Smooth muscle cell (in vitro differentiated cells): ENCODE measurements around the gene ZNF513. TPM values are rescaled to one million over a fixed set of nuclear protein-coding genes. Genes with fewer than 3 reads are reported as not detected.
A peak's percentile ranks its signal among the peaks of the same experiment; 100 is the strongest.

Experiments
- DNase-seq: peaks from one replicate; lab custom pipeline; 2025; ENCODE audit not compliant: unreplicated experiment; lab: John Stamatoyannopoulos, UW
- H2AFZ ChIP-seq: fragments of 200-600 bp; sonication (generic); 2 replicates; pipeline ENCODE4 v1.6.0; 2016; ENCODE audit warnings: antibody characterized with exemption, low read depth, mild to moderate bottlenecking
- H3F3A ChIP-seq: fragments of 200-600 bp; sonication (generic); 2 replicates; pipeline ENCODE4 v1.6.0; 2017; ENCODE audit warnings: antibody characterized with exemption, low read depth
- H3K27ac ChIP-seq: fragments of 200-600 bp; sonication (generic); 2 replicates; pipeline ENCODE4 v1.5.1; 2016; ENCODE audit warnings: low read depth, mild to moderate bottlenecking
- H3K27me3 ChIP-seq: fragments of 200-600 bp; sonication (generic); 2 replicates; pipeline ENCODE4 v1.6.1; 2016; ENCODE audit warnings: low read depth, mild to moderate bottlenecking
- H3K36me3 ChIP-seq: fragments of 200-600 bp; sonication (generic); 2 replicates; pipeline ENCODE4 v1.5.1; 2016; ENCODE audit warnings: low read depth
- H3K4me1 ChIP-seq: fragments of 200-600 bp; sonication (generic); 2 replicates; pipeline ENCODE4 v1.5.1; 2016; ENCODE audit warnings: low read depth
- H3K4me2 ChIP-seq: fragments of 200-600 bp; sonication (generic); 2 replicates; pipeline ENCODE4 v1.6.0; 2016; ENCODE audit warnings: mild to moderate bottlenecking
- H3K4me3 ChIP-seq: fragments of 200-600 bp; sonication (generic); 2 replicates; pipeline ENCODE4 v1.5.1; 2016; ENCODE audit warnings: mild to moderate bottlenecking
- H3K79me2 ChIP-seq: fragments of 200-600 bp; sonication (generic); 2 replicates; pipeline ENCODE4 v1.6.0; 2016; ENCODE audit warnings: low read depth, mild to moderate bottlenecking
- H3K9ac ChIP-seq: fragments of 200-600 bp; sonication (generic); 2 replicates; pipeline ENCODE4 v1.6.0; 2016; ENCODE audit warnings: low read depth
- H3K9me3 ChIP-seq: fragments of 200-600 bp; sonication (generic); replicated peaks from 2 replicates; pipeline ENCODE4 v1.5.1; 2016; ENCODE audit warnings: low read depth
- H4K20me1 ChIP-seq: fragments of 200-600 bp; sonication (generic); 2 replicates; pipeline ENCODE4 v1.6.0; 2016; ENCODE audit warnings: low read depth
- CTCF ChIP-seq: fragments of 200-600 bp; sonication (generic); IDR thresholded peaks from 2 replicates; pipeline ENCODE4 v1.5.1; 2017; ENCODE audit warnings: borderline replicate concordance, mild to moderate bottlenecking, antibody characterized with exemption; ENCODE audit not compliant: insufficient read depth, poor library complexity, severe bottlenecking
- WGBS: methylation state at CpG from one replicate; pipeline ENCODE4 v1.1.7; 2016; ENCODE audit warnings: low lambda C conversion rate; 5-methylcytosine and 5-hydroxymethylcytosine counted together
- polyA plus RNA-seq: library from polyadenylated mRNA; unstranded; fragments of >200 nt; fragmentation: Nextera tagmentation; extraction: Ambion mirVana; gene quantifications from 2 replicates; pipeline ENCODE4 v1.2.1, GENCODE V29; 2016
- total RNA-seq: library from RNA; depleted of rRNA; stranded (reverse); fragments of >200 nt; gene quantifications from 2 replicates; pipeline ENCODE4 v1.2.3, GENCODE V29; 2014

Gene ZNF513
- 6.5 and 7.6 TPM in 2 replicates for total RNA-seq
- 15.7 and 21.3 TPM in 2 replicates for polyA plus RNA-seq

GRCh38 chr2:27380626-27381545 is at the start of gene ZNF513:
Gene ZNF513, minus strand, starts transcription at chr2:27380734. Its CDS starts 208 bp downstream, at chr2:27380526.
- Histone ChIP-seq H3K27ac (peak within 1 kb of the TSS; percentile 94), H3K79me2 (peaks cover 19% of the 10 kb centered on the region), H4K20me1 (no peaks in the 10 kb centered on the region), H3K4me1 (peaks cover 7% of the 10 kb centered on the region), H3F3A (peaks cover 1% of the 10 kb centered on the region), H2AFZ (peak within 1 kb of the TSS; percentile 32), H3K27me3 (no peaks in the 10 kb centered on the region), H3K9me3 (no peaks in the 10 kb centered on the region), H3K4me3 (peak within 1 kb of the TSS; percentile 78), H3K9ac (peak within 1 kb of the TSS; percentile 97), H3K36me3 (peaks cover 8% of the 10 kb centered on the region), H3K4me2 (peak within 1 kb of the TSS; percentile 98)
- DNase-seq = peak; percentile 69
- TF ChIP-seq CTCF = no peak
- WGBS = 27% methylated on average over 55 of the region's 67 CpGs

GRCh38 chr2:27428978-27429541 is 48.5 kb upstream of the ZNF513 start:
- Histone ChIP-seq H3K9me3 (no peaks in the 10 kb centered on the region), H3K27ac (peak overlapping the region; percentile 92), H3K27me3 (no peaks in the 10 kb centered on the region), H3K9ac (peak overlapping the region; percentile 94), H3F3A (peaks cover 8% of the 10 kb centered on the region), H3K4me3 (peak overlapping the region; percentile 92), H3K79me2 (peaks cover 43% of the 10 kb centered on the region), H2AFZ (peak overlapping the region; percentile 96), H3K4me2 (peak overlapping the region; percentile 92), H3K36me3 (peaks cover 5% of the 10 kb centered on the region), H4K20me1 (peaks cover 51% of the 10 kb centered on the region), H3K4me1 (peaks cover 21% of the 10 kb centered on the region)
- DNase-seq = peak; percentile 91
- TF ChIP-seq CTCF = no peak
- WGBS = 2% methylated on average over 21 of the region's 51 CpGs

GRCh38 chr2:27428213-27428977 is 47.9 kb upstream of the ZNF513 start, which contains the start of gene NRBP1:
Gene NRBP1, plus strand, starts transcription at chr2:27428631. Its CDS starts 4,643 bp downstream, at chr2:27433274.
- peaks cover 44% of the 10 kb centered on the region for H4K20me1 ChIP-seq
- peak within 1 kb of the TSS; percentile 92 for H3K27ac ChIP-seq
- H3K9ac ChIP-seq = peak within 1 kb of the TSS; percentile 94
- H3K36me3 ChIP-seq = peaks cover 2% of the 10 kb centered on the region
- H3K4me1 ChIP-seq = peaks cover 21% of the 10 kb centered on the region
- H2AFZ ChIP-seq = peak within 1 kb of the TSS; percentile 96
- DNase-seq = peak; percentile 91
- no peaks in the 10 kb centered on the region for H3K9me3 ChIP-seq
- H3K27me3 ChIP-seq = no peaks in the 10 kb centered on the region
- H3K79me2 ChIP-seq = peaks cover 37% of the 10 kb centered on the region
- H3F3A ChIP-seq = peaks cover 8% of the 10 kb centered on the region
- peak within 1 kb of the TSS; percentile 92 for H3K4me3 ChIP-seq
- no peak for TF ChIP-seq CTCF
- H3K4me2 ChIP-seq = peak within 1 kb of the TSS; percentile 92
- 2% methylated on average over 51 of the region's 75 CpGs for WGBS
